OCI-LY1 (cell line): ENCODE results near the gene ZNF177.

Experiments
- CTCF ChIP-seq: fragments of 200-600 bp; sonication (generic), shearing (Covaris generic); IDR thresholded peaks from 2 replicates; pipeline ENCODE4 v1.5.1; 2017; ENCODE audit warnings: mild to moderate bottlenecking, antibody characterized with exemption, low read length, moderate library complexity, mixed read lengths
- EZH2 ChIP-seq: fragments of 200-600 bp; sonication (generic), shearing (Covaris generic); IDR thresholded peaks from 2 replicates; pipeline ENCODE4 v1.8.0; 2017; ENCODE audit warnings: borderline replicate concordance, mixed run types, mild to moderate bottlenecking, antibody characterized with exemption, low read length, moderate library complexity, mixed read lengths

- TF ChIP-seq CTCF (no peak), EZH2 (no peak)
Measured at GRCh38 chr19:9353011-9353410, 9.8 kb upstream of the ZNF177 start.
